GM06990 (cell line): ENCODE results near the gene RPTOR.

ENCODE experiments used
- DNase-seq: peaks from one replicate; pipeline ENCODE4 v3.0.0-alpha.2; 2011; ENCODE audit not compliant: insufficient read length; ENCODE audit errors: extremely low read depth
- H3K27me3 ChIP-seq: replicated peaks from 2 replicates; pipeline ENCODE4 v1.6.0; 2011; ENCODE audit warnings: low read length; ENCODE audit not compliant: control insufficient read depth, insufficient read depth
- H3K36me3 ChIP-seq: 2 replicates; pipeline ENCODE4 v1.5.1; 2011; ENCODE audit warnings: low read length; ENCODE audit not compliant: control insufficient read depth, insufficient read depth
- H3K4me3 ChIP-seq: replicated peaks from 2 replicates; pipeline ENCODE4 v1.5.1; 2011; ENCODE audit warnings: low read depth, mild to moderate bottlenecking, control low read depth, low read length
- CTCF ChIP-seq: IDR thresholded peaks from 2 replicates; pipeline ENCODE4 v1.5.1; 2011; ENCODE audit warnings: low read length, control low read depth, mild to moderate bottlenecking, inconsistent platforms; ENCODE audit not compliant: insufficient read depth, poor library complexity, severe bottlenecking

The RPTOR gene

GRCh38 chr17:80917716-80918560, 373.3 kb downstream of the RPTOR start:
- TF ChIP-seq CTCF, result no peak
- H3K36me3 ChIP-seq, result peaks cover 8% of the 10 kb centered on the region
- no peak for DNase-seq
- no peak overlapping the region for H3K4me3 ChIP-seq
- H3K27me3 ChIP-seq, result no peaks in the 10 kb centered on the region

GRCh38 chr17:80918731-80919130, 374.1 kb downstream of the RPTOR start:
- Histone ChIP-seq H3K4me3 (no peak overlapping the region), H3K27me3 (no peaks in the 10 kb centered on the region), H3K36me3 (peaks cover 10% of the 10 kb centered on the region)
- TF ChIP-seq CTCF, result no peak
- no peak for DNase-seq

- Histone ChIP-seq H3K27me3 (no peaks in the 10 kb centered on the region), H3K4me3 (no peak overlapping the region), H3K36me3 (peaks cover 7% of the 10 kb centered on the region)
- no peak for DNase-seq
- no peak for TF ChIP-seq CTCF
Observed at GRCh38 chr17:80919331-80920311, 375.0 kb downstream of the RPTOR start.

GRCh38 chr17:80920441-80920840, 375.8 kb downstream of the RPTOR start:
- Histone ChIP-seq H3K27me3 (no peaks in the 10 kb centered on the region), H3K4me3 (no peak overlapping the region), H3K36me3 (peaks cover 12% of the 10 kb centered on the region)
- no peak for TF ChIP-seq CTCF
- DNase-seq, result no peak

- Histone ChIP-seq H3K36me3 (peaks cover 14% of the 10 kb centered on the region), H3K27me3 (no peaks in the 10 kb centered on the region), H3K4me3 (no peak overlapping the region)
- no peak for TF ChIP-seq CTCF
- no peak for DNase-seq
Observed at GRCh38 chr17:80921159-80921558, 376.5 kb downstream of the RPTOR start.
